Activated CD4-positive, alpha-beta memory T cell treated with anti-CD3 and anti-CD28 coated beads for 36 hours (primary cell): ENCODE data around the gene MAMSTR. TPM values are rescaled to one million over a fixed set of nuclear protein-coding genes. Genes with fewer than 3 reads are reported as not detected.

Experiments used
- CTCF ChIA-PET: fragments of 350-600 bp; sonication (Branson Sonifier 250); formaldehyde crosslinking; loops from one replicate; lab custom pipeline; 2021; ENCODE audit warnings: antibody characterized with exemption, inconsistent platforms; lab: Charles Lee
- POLR2A ChIA-PET: fragments of 350-600 bp; sonication (Branson Sonifier 250); formaldehyde crosslinking; loops from one replicate; lab custom pipeline; 2021; ENCODE audit warnings: antibody characterized with exemption; lab: Charles Lee
- DNase-seq: peaks from one replicate; pipeline ENCODE4 v3.0.0-alpha.2; 2020
- H3K27ac Mint-ChIP-seq: one replicate; pipeline ENCODE4 v1.8.0; 2021; ENCODE audit warnings: mixed read lengths
- H3K27me3 Mint-ChIP-seq: one replicate; pipeline ENCODE4 v1.8.0; 2021; ENCODE audit warnings: mixed read lengths
- H3K36me3 Mint-ChIP-seq: one replicate; pipeline ENCODE4 v1.8.0; 2021; ENCODE audit warnings: mixed read lengths
- H3K4me1 Mint-ChIP-seq: one replicate; pipeline ENCODE4 v1.8.0; 2021; ENCODE audit warnings: low read depth, mixed read lengths
- H3K4me3 Mint-ChIP-seq: one replicate; pipeline ENCODE4 v1.8.0; 2021; ENCODE audit warnings: mild to moderate bottlenecking, mixed read lengths
- H3K9me3 Mint-ChIP-seq: one replicate; pipeline ENCODE4 v1.8.0; 2021; ENCODE audit warnings: mixed read lengths
- intact Hi-C: fragments of 100-400 bp; cut with micrococcal nuclease; formaldehyde crosslinking; loops from one replicate; pipeline ENCODE4 v1.15.1; 2023
- total RNA-seq, 2 experiments: library from RNA; stranded (reverse); gene quantifications; one replicate each; pipeline ENCODE4 v1.2.3, GENCODE V29; 2021

Gene MAMSTR
- total RNA-seq, 2 experiments from 2014 or later, result 0.76 to 0.85 TPM

DNA sequence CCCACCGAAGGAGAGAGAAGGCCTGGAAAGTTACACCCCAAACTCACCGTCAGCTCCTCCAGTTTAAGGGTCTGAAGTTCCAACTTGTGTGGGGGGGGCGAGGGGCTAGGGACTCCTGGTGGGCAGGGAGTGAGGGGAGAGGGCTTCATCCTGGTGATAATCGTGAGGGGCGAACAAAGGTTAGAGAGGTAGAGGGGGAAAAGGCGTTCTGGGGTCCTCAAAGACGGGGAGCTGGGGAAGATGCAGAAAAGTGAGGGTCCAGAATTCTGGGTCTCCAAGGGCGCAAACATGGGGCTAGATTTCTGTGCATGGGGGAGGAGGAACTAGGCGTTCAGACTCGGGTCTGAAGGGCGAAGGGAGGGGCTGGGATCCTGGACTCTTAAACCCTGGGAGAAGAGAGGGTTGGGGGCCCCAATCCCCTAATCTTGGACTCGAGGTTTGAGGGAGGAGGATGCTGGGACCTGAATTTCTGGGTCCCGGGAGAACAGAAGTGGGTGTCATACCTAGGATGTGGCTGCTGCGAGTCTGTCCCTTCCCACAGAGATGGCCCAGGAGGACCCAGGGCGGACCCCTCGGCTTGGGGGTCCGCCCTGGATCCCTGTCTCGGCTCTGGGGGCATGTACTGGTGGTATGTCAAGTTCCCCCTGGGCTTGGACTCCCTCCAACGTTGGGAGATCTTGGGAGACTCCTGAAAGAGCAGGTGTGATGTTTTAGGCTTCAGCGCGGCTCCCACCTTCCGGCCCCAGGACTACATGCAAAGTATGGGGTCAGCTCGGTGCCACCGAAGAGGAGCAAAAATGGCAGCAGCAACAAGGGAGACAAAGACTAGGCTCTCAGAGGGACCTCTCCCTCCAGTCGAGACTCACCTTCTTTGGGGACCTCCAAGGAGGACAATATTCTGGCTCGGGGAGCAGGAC is 4.5 kb downstream of the MAMSTR start:
- peak overlapping the region; percentile 74 for H3K27ac Mint-ChIP-seq
- H3K4me1 Mint-ChIP-seq, result peaks cover 11% of the 10 kb centered on the region
- DNase-seq, result no peak
- no peaks in the 10 kb centered on the region for H3K27me3 Mint-ChIP-seq
- peak overlapping the region; percentile 79 for H3K4me3 Mint-ChIP-seq
- ChIA-PET CTCF (interaction anchor here (0.6 to 3.8 kb wide), 4 partner anchors 9 to 229 kb away, joined by 3 to 14 read pairs (median 6); no protein-coding TSS in a partner anchor), POLR2A (interaction anchor here (0.8 to 1.0 kb wide), 3 partner anchors 24 to 269 kb away, joined by 3 read pairs; no protein-coding TSS in a partner anchor)
- H3K9me3 Mint-ChIP-seq, result peaks cover 7% of the 10 kb centered on the region
- H3K36me3 Mint-ChIP-seq, result no peaks in the 10 kb centered on the region
- intact Hi-C loops, result loop anchor here (1.0 to 2.0 kb wide), 2 partner anchors 10 to 68 kb away; partner anchors contain the start of gene CA11

- peaks cover 11% of the 10 kb centered on the region for H3K4me1 Mint-ChIP-seq
- peak overlapping the region; percentile 83 for H3K4me3 Mint-ChIP-seq
- CTCF ChIA-PET, result interaction anchor here (0.6 to 3.8 kb wide), 5 partner anchors 10 to 228 kb away, joined by 3 to 14 read pairs (median 4); partner anchors contain the start of gene HSD17B14
- peak overlapping the region; percentile 74 for H3K27ac Mint-ChIP-seq
- intact Hi-C loops, result loop anchor here (1.0 to 2.0 kb wide), 2 partner anchors 11 to 67 kb away; partner anchors contain the start of gene CA11
- POLR2A ChIA-PET, result interaction anchor here (0.6 to 1.0 kb wide), 5 partner anchors 12 to 268 kb away, joined by 3 to 4 read pairs (median 3); no protein-coding TSS in a partner anchor
- H3K9me3 Mint-ChIP-seq, result peaks cover 7% of the 10 kb centered on the region
- no peaks in the 10 kb centered on the region for H3K36me3 Mint-ChIP-seq
- DNase-seq, result peak; percentile 99
- H3K27me3 Mint-ChIP-seq, result no peaks in the 10 kb centered on the region
Observed at GRCh38 chr19:48713864-48714755, 5.4 kb downstream of the MAMSTR start.

DNA sequence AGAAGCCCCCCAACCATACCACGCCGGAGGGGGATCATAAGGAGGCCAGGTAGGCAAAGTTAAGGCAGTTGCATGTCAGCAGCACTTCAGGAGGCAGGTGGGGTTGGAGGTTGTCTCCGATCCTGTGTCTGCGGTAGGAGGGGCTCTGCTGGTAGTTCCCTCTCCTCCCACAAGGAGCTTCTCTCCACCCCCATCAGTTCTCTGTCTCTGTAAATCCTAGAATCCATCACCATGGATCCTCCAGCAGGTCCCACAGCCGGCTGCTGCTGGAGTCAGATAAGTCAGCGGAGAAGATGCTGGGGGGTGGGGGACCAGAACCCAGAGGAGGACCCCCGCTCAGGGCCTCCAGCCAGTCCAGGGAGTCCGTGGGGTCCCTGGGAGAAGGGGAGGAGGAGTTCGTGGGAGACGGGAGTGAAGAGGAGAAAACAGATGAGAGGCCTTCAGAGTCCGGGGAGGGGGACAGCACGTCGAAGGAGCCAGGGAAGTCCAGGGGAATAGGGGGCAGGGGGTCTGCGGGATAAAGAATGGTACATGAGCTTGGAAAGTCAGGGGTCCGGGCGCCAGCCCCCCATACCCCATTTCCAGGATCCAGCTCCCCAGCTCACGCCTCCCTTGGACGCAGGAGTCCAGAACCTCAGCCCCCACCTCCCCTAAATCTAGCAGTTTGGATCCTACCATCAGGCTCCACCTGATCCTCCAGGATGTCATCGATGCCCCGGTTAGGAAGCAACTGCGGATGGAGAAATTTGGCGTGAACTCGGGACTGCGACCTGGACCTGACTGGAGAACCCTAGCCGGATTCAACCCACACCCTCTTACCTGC is 6.3 kb downstream of the MAMSTR start:
- intact Hi-C loops, result no loop called here
- peaks cover 11% of the 10 kb centered on the region for H3K4me1 Mint-ChIP-seq
- POLR2A ChIA-PET, result interaction anchor here (0.6 to 0.8 kb wide), 2 partner anchors 13 to 27 kb away, joined by 3 to 4 read pairs; no protein-coding TSS in a partner anchor
- peaks cover 7% of the 10 kb centered on the region for H3K9me3 Mint-ChIP-seq
- H3K4me3 Mint-ChIP-seq, result peak overlapping the region; percentile 83
- H3K36me3 Mint-ChIP-seq, result no peaks in the 10 kb centered on the region
- no peak overlapping the region for H3K27ac Mint-ChIP-seq
- H3K27me3 Mint-ChIP-seq, result no peaks in the 10 kb centered on the region
- no peak for DNase-seq
- CTCF ChIA-PET, result interaction anchor here (0.6 to 3.8 kb wide), 6 partner anchors 11 to 123 kb away, joined by 3 to 14 read pairs (median 4); partner anchors contain the start of genes CA11 and HSD17B14

DNA sequence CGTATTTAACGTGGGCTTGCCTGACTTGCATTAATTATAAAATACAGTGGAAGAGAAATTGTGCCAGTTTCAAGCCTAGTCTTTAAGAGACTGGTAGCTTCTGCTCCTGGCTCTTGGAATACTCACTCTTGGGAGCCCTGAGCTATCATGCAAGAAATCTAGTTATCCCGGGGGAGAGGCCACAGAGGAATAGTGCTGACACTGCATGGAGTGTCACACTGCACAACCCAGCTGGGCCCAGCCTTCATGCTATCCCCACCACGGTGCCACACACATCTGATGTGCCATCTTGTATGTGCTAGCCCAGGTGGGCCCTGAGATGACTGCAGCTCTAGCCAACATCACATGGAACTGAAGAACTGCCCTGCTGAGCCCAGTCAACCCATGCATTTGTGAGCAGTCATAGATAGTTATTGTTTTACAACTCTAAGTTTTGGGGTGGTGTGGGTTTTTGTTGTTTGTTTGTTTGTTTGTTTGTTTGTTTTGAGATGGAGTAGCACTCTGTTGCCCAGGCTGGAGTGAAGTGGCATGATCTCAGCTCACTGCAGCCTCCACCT is 8.3 kb downstream of the MAMSTR start:
- no peak overlapping the region for H3K4me3 Mint-ChIP-seq
- ChIA-PET POLR2A (no interaction called here), CTCF (no interaction called here)
- intact Hi-C loops, result no loop called here
- peaks cover 4% of the 10 kb centered on the region for H3K36me3 Mint-ChIP-seq
- peaks cover 7% of the 10 kb centered on the region for H3K9me3 Mint-ChIP-seq
- peaks cover 11% of the 10 kb centered on the region for H3K4me1 Mint-ChIP-seq
- H3K27me3 Mint-ChIP-seq, result no peaks in the 10 kb centered on the region
- no peak for DNase-seq
- no peak overlapping the region for H3K27ac Mint-ChIP-seq

GRCh38 chr19:48708471-48708870 is 11.1 kb downstream of the MAMSTR start:
- Mint-ChIP-seq H3K9me3 (peaks cover 7% of the 10 kb centered on the region), H3K4me1 (peaks cover 6% of the 10 kb centered on the region), H3K4me3 (no peak overlapping the region), H3K36me3 (peaks cover 8% of the 10 kb centered on the region), H3K27me3 (no peaks in the 10 kb centered on the region), H3K27ac (no peak overlapping the region)
- intact Hi-C loops, result no loop called here
- CTCF ChIA-PET, result no interaction called here
- DNase-seq, result no peak
- POLR2A ChIA-PET, result no interaction called here

GRCh38 chr19:48705431-48705830 is 14.1 kb downstream of the MAMSTR start:
- DNase-seq, result no peak
- Mint-ChIP-seq H3K36me3 (peaks cover 19% of the 10 kb centered on the region), H3K4me1 (no peaks in the 10 kb centered on the region), H3K27ac (no peak overlapping the region), H3K9me3 (no peaks in the 10 kb centered on the region), H3K4me3 (no peak overlapping the region), H3K27me3 (no peaks in the 10 kb centered on the region)
- ChIA-PET POLR2A (no interaction called here), CTCF (no interaction called here)
- intact Hi-C loops, result no loop called here

GRCh38 chr19:48703316-48703715 is 16.2 kb downstream of the MAMSTR start:
- Mint-ChIP-seq H3K27ac (no peak overlapping the region), H3K4me3 (no peak overlapping the region), H3K4me1 (no peaks in the 10 kb centered on the region), H3K9me3 (no peaks in the 10 kb centered on the region), H3K27me3 (no peaks in the 10 kb centered on the region), H3K36me3 (peaks cover 19% of the 10 kb centered on the region)
- no peak for DNase-seq
- intact Hi-C loops, result no loop called here
- ChIA-PET CTCF (no interaction called here), POLR2A (no interaction called here)

DNA sequence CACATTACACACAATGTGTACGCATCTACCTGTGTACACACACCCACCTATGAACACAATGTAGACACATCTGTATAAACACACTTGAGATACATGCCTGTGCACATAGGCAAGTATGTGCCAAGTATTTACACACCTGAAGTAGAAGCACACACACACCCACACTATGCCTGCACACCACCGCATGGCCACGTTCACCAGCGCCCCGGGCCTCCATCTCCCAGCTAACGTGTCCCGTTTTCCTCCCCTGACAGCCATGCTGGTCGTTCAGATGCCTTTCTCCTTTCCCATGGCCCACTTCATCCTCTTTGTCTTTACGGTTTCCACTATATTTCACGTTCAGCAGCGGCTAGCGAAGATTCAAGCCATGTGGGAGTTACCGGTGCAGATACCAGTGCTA is 16.8 kb downstream of the MAMSTR start:
- DNase-seq, result no peak
- Mint-ChIP-seq H3K4me1 (no peaks in the 10 kb centered on the region), H3K27me3 (peaks cover 3% of the 10 kb centered on the region), H3K27ac (no peak overlapping the region), H3K36me3 (peaks cover 19% of the 10 kb centered on the region), H3K9me3 (no peaks in the 10 kb centered on the region), H3K4me3 (no peak overlapping the region)
- CTCF ChIA-PET, result interaction anchor here (0.8 kb wide), 1 partner anchor 36 kb away, joined by 3 read pairs; no protein-coding TSS in a partner anchor
- intact Hi-C loops, result no loop called here
- POLR2A ChIA-PET, result no interaction called here

- peaks cover 9% of the 10 kb centered on the region for H3K27me3 Mint-ChIP-seq
- CTCF ChIA-PET, result no interaction called here
- intact Hi-C loops, result no loop called here
- H3K4me1 Mint-ChIP-seq, result peaks cover 9% of the 10 kb centered on the region
- POLR2A ChIA-PET, result no interaction called here
- H3K36me3 Mint-ChIP-seq, result peaks cover 13% of the 10 kb centered on the region
- H3K27ac Mint-ChIP-seq, result no peak overlapping the region
- H3K4me3 Mint-ChIP-seq, result no peak overlapping the region
- no peaks in the 10 kb centered on the region for H3K9me3 Mint-ChIP-seq
- no peak for DNase-seq
Observed at GRCh38 chr19:48698046-48698445, 21.5 kb downstream of the MAMSTR start.

- no peak overlapping the region for H3K27ac Mint-ChIP-seq
- intact Hi-C loops, result no loop called here
- H3K36me3 Mint-ChIP-seq, result peaks cover 7% of the 10 kb centered on the region
- DNase-seq, result no peak
- peaks cover 9% of the 10 kb centered on the region for H3K27me3 Mint-ChIP-seq
- no peaks in the 10 kb centered on the region for H3K9me3 Mint-ChIP-seq
- H3K4me1 Mint-ChIP-seq, result peaks cover 9% of the 10 kb centered on the region
- CTCF ChIA-PET, result interaction anchor here (1.5 kb wide), 1 partner anchor 21 kb away, joined by 5 read pairs; no protein-coding TSS in a partner anchor
- POLR2A ChIA-PET, result no interaction called here
- peak overlapping the region; percentile 37 for H3K4me3 Mint-ChIP-seq
Observed at GRCh38 chr19:48696353-48697010, 23.0 kb downstream of the MAMSTR start.
